Mucosa of descending colon (tissue), 3 donors: Measurements from ENCODE around the gene VTA1. TPM values are rescaled to one million over a fixed set of nuclear protein-coding genes. Genes with fewer than 3 reads are reported as not detected.

ENCODE experiments used
- ATAC-seq: fragments of 200-7000 bp; cut with Tn5 transposase; one replicate; pipeline ENCODE4 v1.9.1; 2020; ENCODE audit warnings: mild to moderate bottlenecking, moderate library complexity
- DNase-seq, 3 donors: peaks; one replicate each; pipeline ENCODE4 v3.0.0-alpha.2; 2020
- H3K36me3 ChIP-seq: fragments of 200-600 bp; one replicate; pipeline ENCODE4 v1.8.0; 2021; ENCODE audit warnings: low read depth, mild to moderate bottlenecking
- H3K4me1 ChIP-seq: fragments of 200-600 bp; one replicate; pipeline ENCODE4 v1.8.0; 2021; ENCODE audit warnings: low read depth, mild to moderate bottlenecking
- H3K4me3 ChIP-seq: fragments of 200-600 bp; one replicate; pipeline ENCODE4 v1.8.0; 2021; ENCODE audit warnings: mild to moderate bottlenecking
- H3K9me3 ChIP-seq: fragments of 200-600 bp; one replicate; pipeline ENCODE4 v1.8.0; 2021; ENCODE audit warnings: mild to moderate bottlenecking
- intact Hi-C, 2 donors: fragments of 100-400 bp; cut with DNase I in 1 of 2; cut with micrococcal nuclease in 1 of 2; formaldehyde crosslinking; loops; one replicate each; pipeline versions ENCODE4 v1.11.0 to v1.11.1; 2022; cut with DNase I, micrococcal nuclease
- total RNA-seq, 3 donors: library from RNA; stranded (reverse); fragmentation: NEBNext Ultra II Directional in 2 of 3; extraction: Animal tissue kit (Norgen Biotek cat#: 25700) in 2 of 3; gene quantifications; one replicate each; pipeline versions ENCODE4 v1.2.1 to v1.2.4, GENCODE V29; 2021 to 2023
- TF ChIP-seq, protein P1 (sequence below): fragments of 200-600 bp; IDR thresholded peaks from one replicate; pipeline ENCODE4 v1.8.0; 2022; ENCODE audit warnings: antibody characterized with exemption, mild to moderate bottlenecking
- donor health status: DM: no; HTN: no; CAD: no; lungs with moderate emphysema.
- donor health status: DM: no; HTN: no; CAD: no.
- donor health status: DM: no; HTN: yes; CAD: no.

Gene VTA1
- total RNA-seq, 3 donors from 2014 or later, result 38.9 to 51.1 (median 44.9) TPM

DNA sequence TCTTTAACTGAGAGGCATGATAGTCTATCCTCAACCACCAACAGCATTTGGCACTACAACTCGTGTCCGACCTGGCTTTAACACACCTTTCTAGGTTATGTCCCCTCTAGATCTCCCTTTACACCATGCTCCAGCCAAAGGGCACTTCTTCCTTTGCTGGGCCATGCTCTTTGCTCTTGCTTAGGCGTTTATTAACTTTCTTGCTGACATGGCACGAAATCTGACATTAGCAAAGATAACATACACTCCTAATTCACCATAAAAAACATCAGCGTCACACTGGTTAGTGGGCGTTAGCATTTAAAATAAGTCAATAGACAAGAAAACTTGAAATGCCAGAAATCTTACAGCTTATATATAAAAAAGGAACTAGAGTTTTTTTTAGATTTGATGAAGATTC is 107.5 kb downstream of the VTA1 start:
- H3K4me1 ChIP-seq, result no peaks in the 10 kb centered on the region
- H3K4me3 ChIP-seq, result no peak overlapping the region
- H3K9me3 ChIP-seq, result no peaks in the 10 kb centered on the region
- intact Hi-C loops, result no loop called here
- no peak for ATAC-seq
- no peaks in the 10 kb centered on the region for H3K36me3 ChIP-seq
- TF ChIP-seq, protein P1, sequence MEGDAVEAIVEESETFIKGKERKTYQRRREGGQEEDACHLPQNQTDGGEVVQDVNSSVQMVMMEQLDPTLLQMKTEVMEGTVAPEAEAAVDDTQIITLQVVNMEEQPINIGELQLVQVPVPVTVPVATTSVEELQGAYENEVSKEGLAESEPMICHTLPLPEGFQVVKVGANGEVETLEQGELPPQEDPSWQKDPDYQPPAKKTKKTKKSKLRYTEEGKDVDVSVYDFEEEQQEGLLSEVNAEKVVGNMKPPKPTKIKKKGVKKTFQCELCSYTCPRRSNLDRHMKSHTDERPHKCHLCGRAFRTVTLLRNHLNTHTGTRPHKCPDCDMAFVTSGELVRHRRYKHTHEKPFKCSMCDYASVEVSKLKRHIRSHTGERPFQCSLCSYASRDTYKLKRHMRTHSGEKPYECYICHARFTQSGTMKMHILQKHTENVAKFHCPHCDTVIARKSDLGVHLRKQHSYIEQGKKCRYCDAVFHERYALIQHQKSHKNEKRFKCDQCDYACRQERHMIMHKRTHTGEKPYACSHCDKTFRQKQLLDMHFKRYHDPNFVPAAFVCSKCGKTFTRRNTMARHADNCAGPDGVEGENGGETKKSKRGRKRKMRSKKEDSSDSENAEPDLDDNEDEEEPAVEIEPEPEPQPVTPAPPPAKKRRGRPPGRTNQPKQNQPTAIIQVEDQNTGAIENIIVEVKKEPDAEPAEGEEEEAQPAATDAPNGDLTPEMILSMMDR, result no peak
- DNase-seq, result no peak

DNA sequence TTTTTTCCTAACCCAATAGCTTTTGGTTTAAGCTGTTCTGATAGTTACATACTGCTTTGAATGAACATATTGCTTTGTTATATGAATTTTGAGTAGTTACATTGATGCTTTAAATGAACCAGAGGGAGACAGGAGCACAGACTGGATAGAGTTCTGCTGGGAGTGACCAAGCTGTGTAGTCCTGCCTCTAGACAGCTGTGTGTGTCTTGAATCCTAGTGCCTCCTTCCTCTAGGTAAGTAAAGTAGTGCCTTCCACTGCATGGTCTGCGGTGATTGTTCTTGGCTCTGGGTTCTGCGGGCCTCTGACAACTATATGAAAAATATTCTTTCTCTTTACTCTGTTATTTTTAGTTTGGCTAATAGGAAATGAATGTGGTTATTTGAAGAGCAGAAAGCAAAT is 108.7 kb downstream of the VTA1 start:
- H3K4me3 ChIP-seq, result no peak overlapping the region

DNA sequence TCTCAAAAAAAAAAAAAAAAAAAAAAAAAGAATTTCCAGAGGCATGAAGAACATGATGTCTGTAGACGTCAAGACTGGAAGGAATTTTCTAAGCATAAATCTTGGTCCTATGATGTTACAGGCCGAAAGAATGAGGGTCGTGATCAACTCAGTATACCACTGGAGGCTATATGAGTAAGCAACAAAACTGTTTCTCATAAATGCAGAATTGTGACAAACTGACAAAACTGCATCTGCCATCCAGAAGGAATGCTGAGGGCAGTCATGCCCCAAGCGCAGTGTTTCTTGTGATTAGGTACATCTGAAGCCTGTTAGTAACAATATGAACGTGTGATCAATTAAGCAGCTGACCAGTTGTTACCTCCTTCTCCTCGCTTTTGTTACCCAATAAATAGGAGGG is 111.2 kb downstream of the VTA1 start:
- intact Hi-C loops, result no loop called here
- H3K4me1 ChIP-seq, result no peaks in the 10 kb centered on the region
- H3K9me3 ChIP-seq, result no peaks in the 10 kb centered on the region
- TF ChIP-seq, protein P1, result no peak
- no peak for DNase-seq
- H3K4me3 ChIP-seq, result no peak overlapping the region
- no peak for ATAC-seq
- no peaks in the 10 kb centered on the region for H3K36me3 ChIP-seq

More for the DNA sequence above, 108.7 kb downstream of the VTA1 start:
- intact Hi-C loops, result no loop called here
- Histone ChIP-seq H3K9me3 (no peaks in the 10 kb centered on the region), H3K4me1 (no peaks in the 10 kb centered on the region), H3K36me3 (no peaks in the 10 kb centered on the region)
- no peak for DNase-seq
- ATAC-seq, result no peak
- TF ChIP-seq, protein P1, result no peak

DNA sequence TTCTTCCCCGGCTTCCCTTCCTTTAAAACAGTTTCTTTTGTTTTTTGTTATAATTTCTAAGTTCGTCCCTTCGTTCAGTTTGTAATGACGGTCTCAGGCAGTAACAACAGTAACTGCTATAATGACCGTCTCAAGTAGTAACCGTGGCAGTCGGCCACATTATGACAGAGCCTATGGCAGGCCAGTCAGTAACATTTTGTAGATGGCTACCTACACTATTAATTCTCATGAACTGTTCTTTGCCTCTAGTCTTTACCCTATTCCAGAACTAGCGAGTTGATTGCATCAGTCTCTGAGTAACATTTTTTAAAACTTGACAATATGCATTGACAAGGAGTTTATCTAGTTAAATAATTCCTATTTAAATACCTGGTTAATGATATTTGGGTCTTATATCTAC is 111.7 kb downstream of the VTA1 start:
- intact Hi-C loops, result no loop called here

DNA sequence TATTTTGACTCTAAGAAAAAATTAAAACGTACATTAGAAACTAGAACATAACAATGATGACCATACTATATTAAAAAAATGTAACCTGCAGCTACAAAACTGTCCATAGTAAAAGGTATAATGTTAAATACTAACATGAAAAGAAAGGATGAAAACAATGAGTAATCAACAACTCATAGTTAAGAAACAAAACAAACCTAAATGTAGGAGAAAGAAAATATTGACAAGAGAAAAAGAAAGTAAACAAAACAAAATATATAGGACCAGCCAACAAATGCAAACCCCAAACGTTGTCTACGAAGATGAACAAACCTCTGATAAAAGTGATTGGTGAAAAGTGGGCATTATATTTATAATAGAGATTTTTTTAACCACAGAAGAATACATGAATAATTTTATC is 113.7 kb downstream of the VTA1 start:
- H3K4me1 ChIP-seq, result no peaks in the 10 kb centered on the region
- H3K36me3 ChIP-seq, result no peaks in the 10 kb centered on the region
- ATAC-seq (no peak), DNase-seq (no peak)
- H3K4me3 ChIP-seq, result no peak overlapping the region
- intact Hi-C loops, result no loop called here
- TF ChIP-seq, protein P1, result no peak
- no peaks in the 10 kb centered on the region for H3K9me3 ChIP-seq

More for the DNA sequence above, 111.7 kb downstream of the VTA1 start:
- DNase-seq (no peak), ATAC-seq (no peak)
- H3K4me3 ChIP-seq, result no peak overlapping the region
- no peaks in the 10 kb centered on the region for H3K9me3 ChIP-seq
- H3K36me3 ChIP-seq, result no peaks in the 10 kb centered on the region
- TF ChIP-seq, protein P1, result no peak
- H3K4me1 ChIP-seq, result no peaks in the 10 kb centered on the region

DNA sequence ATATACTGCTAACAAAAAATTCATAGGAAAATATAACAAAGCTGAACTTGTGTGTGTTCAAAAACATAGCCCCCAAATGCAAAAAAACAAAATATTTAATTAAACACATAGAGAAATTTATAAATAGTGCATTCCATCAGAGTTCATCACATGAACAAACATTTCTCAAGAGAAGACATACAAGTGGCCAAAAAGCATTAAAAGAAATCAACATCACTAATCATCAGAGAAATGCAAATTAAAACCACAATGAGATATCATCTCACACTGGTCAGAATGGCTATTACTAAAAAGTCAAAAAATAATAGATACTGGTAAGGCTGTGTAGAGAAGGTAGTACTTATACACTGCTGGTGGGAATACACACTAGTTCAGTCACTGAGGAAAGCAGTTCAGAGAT is 115.2 kb downstream of the VTA1 start:
- TF ChIP-seq, protein P1, result no peak
- no peaks in the 10 kb centered on the region for H3K9me3 ChIP-seq
- no peak for DNase-seq
- intact Hi-C loops, result no loop called here
- no peak for ATAC-seq
- H3K4me3 ChIP-seq, result no peak overlapping the region
- H3K36me3 ChIP-seq, result no peaks in the 10 kb centered on the region
- H3K4me1 ChIP-seq, result no peaks in the 10 kb centered on the region
